Mesenchymal stem cell (in vitro differentiated cells and primary cell): ENCODE measurements around the gene GIPC2.

Source experiments
- DNase-seq: peaks from one replicate; pipeline ENCODE4 v3.0.0-alpha.2; 2013
- H2AFZ ChIP-seq: one replicate; pipeline ENCODE4 v1.6.1; 2013; ENCODE audit warnings: low read depth, mild to moderate bottlenecking, control low read depth, inconsistent platforms, low read length, moderate library complexity
- H2AK5ac ChIP-seq: 2 replicates; pipeline ENCODE4 v1.6.1; 2013; ENCODE audit warnings: low read length, moderate library complexity, mild to moderate bottlenecking, inconsistent platforms; ENCODE audit not compliant: severe bottlenecking
- H2BK120ac ChIP-seq: one replicate; pipeline ENCODE4 v1.6.1; 2013; ENCODE audit warnings: low read depth, mild to moderate bottlenecking, inconsistent platforms, low read length, moderate library complexity
- H2BK12ac ChIP-seq, 2 experiments: one replicate each; pipeline ENCODE4 v1.6.1; 2013; ENCODE audit warnings: inconsistent platforms in 2 of 2, low read length in 2 of 2, mild to moderate bottlenecking in 2 of 2, moderate library complexity in 2 of 2, control low read depth in 1 of 2
- H2BK15ac ChIP-seq: one replicate; pipeline ENCODE4 v1.6.1; 2013; ENCODE audit warnings: mild to moderate bottlenecking, low read depth, inconsistent platforms; ENCODE audit not compliant: poor library complexity, severe bottlenecking
- H2BK5ac ChIP-seq: 2 replicates; pipeline ENCODE4 v1.6.1; 2013; ENCODE audit warnings: low read depth, mild to moderate bottlenecking, low read length, control low read depth, inconsistent platforms; ENCODE audit not compliant: poor library complexity, severe bottlenecking
- H3K14ac ChIP-seq, 2 experiments: one replicate each; pipeline ENCODE4 v1.6.1; 2013; ENCODE audit warnings: inconsistent platforms in 2 of 2, low read length in 2 of 2, control low read depth in 1 of 2, mild to moderate bottlenecking in 1 of 2, moderate library complexity in 1 of 2
- H3K18ac ChIP-seq, 2 experiments: one replicate each; pipeline ENCODE4 v1.6.1; 2013; ENCODE audit warnings: inconsistent platforms in 2 of 2, low read length in 2 of 2, control low read depth in 1 of 2, low read depth in 1 of 2, mild to moderate bottlenecking in 1 of 2
- H3K23ac ChIP-seq, 2 experiments: one replicate each; pipeline ENCODE4 v1.6.1; 2013; ENCODE audit warnings: inconsistent platforms in 2 of 2, low read length in 2 of 2, mild to moderate bottlenecking in 2 of 2, moderate library complexity in 2 of 2, control low read depth in 1 of 2
- H3K27ac ChIP-seq: 2 replicates; pipeline ENCODE4 v1.5.1; 2013; ENCODE audit warnings: mild to moderate bottlenecking, moderate library complexity, low read length, control low read depth, inconsistent platforms; ENCODE audit not compliant: poor library complexity, severe bottlenecking
- H3K27me3 ChIP-seq, 2 experiments: 2 replicates each; pipeline versions ENCODE4 v1.6.1 to v1.7.0; 2013; ENCODE audit warnings: low read length in 2 of 2, mild to moderate bottlenecking in 2 of 2, moderate library complexity in 2 of 2, control low read depth in 1 of 2, inconsistent platforms in 1 of 2; ENCODE audit not compliant: control insufficient read depth in 1 of 2, insufficient read depth in 1 of 2
- H3K36me3 ChIP-seq, 2 experiments: 2 replicates each; pipeline versions ENCODE4 v1.6.1 to v1.7.0; 2013; ENCODE audit warnings: low read length in 2 of 2, control low read depth in 1 of 2, inconsistent platforms in 1 of 2, low read depth in 1 of 2, mild to moderate bottlenecking in 1 of 2; ENCODE audit not compliant: insufficient read depth in 2 of 2, control insufficient read depth in 1 of 2
- H3K4ac ChIP-seq, 2 experiments: one replicate each; pipeline ENCODE4 v1.6.1; 2013; ENCODE audit warnings: inconsistent platforms in 2 of 2, low read length in 2 of 2, mild to moderate bottlenecking in 2 of 2, moderate library complexity in 2 of 2, control low read depth in 1 of 2, low read depth in 1 of 2
- H3K4me1 ChIP-seq: 2 replicates; pipeline ENCODE4 v1.6.1; 2013; ENCODE audit warnings: low read depth, low read length, control low read depth; ENCODE audit not compliant: control insufficient read depth, insufficient read depth
- H3K4me2 ChIP-seq: 2 replicates; pipeline ENCODE4 v1.6.1; 2013; ENCODE audit warnings: low read length, mild to moderate bottlenecking, inconsistent platforms; ENCODE audit not compliant: poor library complexity, severe bottlenecking
- H3K4me3 ChIP-seq, 2 experiments: 2 replicates each; pipeline versions ENCODE4 v1.5.1 to v1.7.0; 2013; ENCODE audit warnings: low read length in 2 of 2, mild to moderate bottlenecking in 2 of 2, control low read depth in 1 of 2, low read depth in 1 of 2; ENCODE audit not compliant: insufficient read depth in 1 of 2
- H3K79me1 ChIP-seq: replicated peaks from 2 replicates; pipeline ENCODE4 v1.6.1; 2013; ENCODE audit warnings: mild to moderate bottlenecking, control low read depth, low read length, inconsistent platforms; ENCODE audit not compliant: poor library complexity, severe bottlenecking
- H3K9ac ChIP-seq: 2 replicates; pipeline ENCODE4 v1.7.0; 2013; ENCODE audit warnings: mild to moderate bottlenecking, low read length, moderate library complexity
- H3K9me3 ChIP-seq: 2 replicates; pipeline ENCODE4 v1.7.0; 2013; ENCODE audit warnings: mild to moderate bottlenecking, low read length; ENCODE audit not compliant: control insufficient read depth
- H4K8ac ChIP-seq: one replicate; pipeline ENCODE4 v1.6.1; 2013; ENCODE audit warnings: inconsistent platforms, mild to moderate bottlenecking, low read length, moderate library complexity
- H4K91ac ChIP-seq: one replicate; pipeline ENCODE4 v1.6.1; 2013; ENCODE audit warnings: mild to moderate bottlenecking, low read length, inconsistent platforms
- WGBS: methylation state at CpG from one replicate; pipeline ENCODE4 v1.1.7; 2013; ENCODE audit warnings: mixed read lengths; 5-methylcytosine and 5-hydroxymethylcytosine counted together

The GIPC2 gene

DNA sequence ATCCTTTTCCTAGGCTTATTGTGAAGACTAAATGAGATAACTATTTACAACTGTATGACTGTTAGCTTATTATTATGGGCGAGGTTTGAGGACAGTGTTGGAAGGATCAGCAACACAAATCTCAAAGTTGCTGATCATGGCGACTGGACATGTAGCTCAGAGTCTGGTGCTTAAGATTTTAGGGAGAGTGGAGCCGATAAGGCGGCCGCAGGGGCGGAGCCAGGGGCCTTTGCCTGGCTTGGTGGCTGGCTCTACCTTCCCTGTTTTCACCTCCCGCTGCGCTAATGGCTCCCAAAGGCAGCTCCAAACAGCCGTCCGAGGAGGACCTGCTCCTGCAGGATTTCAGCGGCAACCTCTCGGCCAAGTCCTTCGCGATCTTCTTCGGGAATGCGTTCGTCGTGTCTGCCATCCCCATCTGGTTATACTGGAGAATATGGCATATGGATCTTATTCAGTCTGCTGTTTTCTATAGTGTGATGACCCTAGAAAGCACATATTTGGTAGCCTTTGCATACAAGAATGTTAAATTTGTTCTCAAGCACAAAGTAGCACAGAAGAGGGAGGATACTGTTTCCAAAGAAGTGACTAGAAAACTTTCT lies 45.5 kb downstream of the GIPC2 start:
- Histone ChIP-seq H3K14ac (peak overlapping the region in 1 of 2 experiments; percentile 15), H2AFZ (no peak overlapping the region), H3K18ac (no peak overlapping the region), H3K4ac (no peak overlapping the region), H2BK120ac (no peak overlapping the region), H3K9me3 (peaks cover 23% of the 10 kb centered on the region), H3K23ac (no peak overlapping the region), H2BK12ac (no peak overlapping the region), H2BK5ac (no peak overlapping the region), H3K4me2 (no peak overlapping the region), H3K36me3 (no peaks in the 10 kb centered on the region), H3K4me3 (no peak overlapping the region), H2AK5ac (no peak overlapping the region), H3K4me1 (peaks cover 1% of the 10 kb centered on the region), H3K79me1 (no peaks in the 10 kb centered on the region), H4K91ac (no peak overlapping the region), H3K27ac (no peak overlapping the region), H3K9ac (no peak overlapping the region), H3K27me3 (no peaks in the 10 kb centered on the region), H2BK15ac (no peak overlapping the region), H4K8ac (no peak overlapping the region)
- 92% methylated on average over 18 of the region's 18 CpGs for WGBS
- DNase-seq: no peak

DNA sequence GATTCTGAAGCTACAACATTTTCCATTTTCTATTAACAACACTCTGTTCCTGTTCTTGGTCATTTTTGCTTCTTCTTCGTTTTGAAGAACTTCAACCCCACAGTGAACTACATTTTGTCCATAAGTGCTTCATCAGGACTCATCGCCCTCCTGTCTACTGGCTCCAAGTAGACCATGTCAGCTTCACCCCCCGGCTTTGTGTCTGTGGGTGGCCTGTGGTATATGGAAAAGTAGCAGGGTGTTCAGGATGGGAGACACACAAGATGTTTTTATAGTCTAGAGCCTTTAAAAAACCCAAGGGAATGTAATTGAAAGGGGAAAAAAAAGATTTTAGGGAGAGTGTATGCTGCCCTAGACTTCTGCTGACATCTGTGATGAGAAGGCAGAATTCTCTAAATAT lies 46.1 kb downstream of the GIPC2 start:
- Histone ChIP-seq H3K23ac (no peak overlapping the region), H2BK5ac (no peak overlapping the region), H3K9me3 (peaks cover 17% of the 10 kb centered on the region), H3K27me3 (no peaks in the 10 kb centered on the region), H3K36me3 (no peaks in the 10 kb centered on the region), H3K4me2 (no peak overlapping the region), H3K4me3 (no peak overlapping the region), H3K27ac (no peak overlapping the region), H2BK120ac (no peak overlapping the region), H3K14ac (no peak overlapping the region), H3K79me1 (no peaks in the 10 kb centered on the region), H3K4ac (no peak overlapping the region), H4K8ac (no peak overlapping the region), H3K9ac (no peak overlapping the region), H3K4me1 (peaks cover 1% of the 10 kb centered on the region), H4K91ac (no peak overlapping the region), H2AK5ac (no peak overlapping the region), H2BK12ac (no peak overlapping the region), H2BK15ac (no peak overlapping the region), H3K18ac (peak overlapping the region in 1 of 2 experiments; percentile 38), H2AFZ (no peak overlapping the region)
- DNase-seq: no peak
- 96% methylated on average over 3 of the region's 3 CpGs for WGBS

DNA sequence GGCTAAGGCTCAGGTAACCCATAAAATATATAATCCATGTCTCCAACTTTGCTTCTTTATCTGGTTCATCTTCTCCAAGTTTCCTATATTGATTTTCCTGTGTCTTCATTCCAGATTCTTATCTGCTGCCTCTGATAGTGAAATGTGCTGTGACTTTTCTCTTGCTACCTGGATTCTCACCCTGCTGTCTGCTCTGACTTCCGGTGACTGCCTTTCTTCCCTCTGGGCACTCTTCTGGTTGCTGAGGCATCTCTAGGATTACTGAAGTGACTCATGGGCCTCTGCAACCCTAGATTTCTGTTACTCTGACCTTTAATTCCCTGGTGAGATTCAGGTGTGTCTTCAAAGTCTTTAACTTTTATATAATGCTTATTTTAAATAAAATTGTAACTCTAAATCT lies 46.9 kb downstream of the GIPC2 start:
- H2BK15ac ChIP-seq: no peak overlapping the region
- H4K8ac ChIP-seq: no peak overlapping the region
- peaks cover 1% of the 10 kb centered on the region for H3K4me1 ChIP-seq
- no peaks in the 10 kb centered on the region for H3K36me3 ChIP-seq
- H3K9me3 ChIP-seq: peaks cover 9% of the 10 kb centered on the region
- no peak for DNase-seq
- no peak overlapping the region for H3K23ac ChIP-seq
- no peak overlapping the region for H2AFZ ChIP-seq
- H2BK5ac ChIP-seq: no peak overlapping the region
- no peak overlapping the region for H2AK5ac ChIP-seq
- H4K91ac ChIP-seq: no peak overlapping the region
- no peak overlapping the region for H3K4me3 ChIP-seq
- WGBS: 76% methylated on average over 1 of the region's 1 CpG
- H3K9ac ChIP-seq: no peak overlapping the region
- H3K27ac ChIP-seq: no peak overlapping the region
- H3K27me3 ChIP-seq: no peaks in the 10 kb centered on the region
- no peaks in the 10 kb centered on the region for H3K79me1 ChIP-seq
- H3K4ac ChIP-seq: no peak overlapping the region
- no peak overlapping the region for H2BK12ac ChIP-seq
- no peak overlapping the region for H3K4me2 ChIP-seq
- H3K18ac ChIP-seq: no peak overlapping the region
- H3K14ac ChIP-seq: no peak overlapping the region
- no peak overlapping the region for H2BK120ac ChIP-seq

DNA sequence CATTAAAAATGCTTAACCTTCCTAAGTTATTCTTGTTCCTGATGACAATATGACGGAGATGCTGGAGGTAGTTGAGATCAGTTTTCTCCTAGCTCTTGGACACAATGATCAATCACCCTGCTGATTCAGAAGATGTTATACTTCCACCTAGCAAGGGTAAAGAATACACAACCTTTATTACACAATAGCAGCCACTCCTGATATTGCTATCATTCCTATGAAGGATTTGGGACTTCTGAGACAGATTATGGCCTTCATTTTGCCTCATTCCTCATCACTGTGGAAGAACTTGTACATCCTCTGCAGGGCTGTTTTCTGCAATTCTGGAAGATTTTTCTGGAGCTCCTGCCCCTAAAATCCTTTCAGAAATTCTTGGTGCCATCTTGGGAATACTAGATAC lies 47.8 kb downstream of the GIPC2 start:
- Histone ChIP-seq H3K4me2 (no peak overlapping the region), H2BK12ac (no peak overlapping the region), H3K27ac (no peak overlapping the region), H3K9me3 (peaks cover 3% of the 10 kb centered on the region), H3K4me1 (peaks cover 1% of the 10 kb centered on the region), H3K14ac (no peak overlapping the region), H2BK5ac (no peak overlapping the region), H4K8ac (no peak overlapping the region), H2BK15ac (no peak overlapping the region), H2AFZ (no peak overlapping the region), H3K36me3 (no peaks in the 10 kb centered on the region), H2AK5ac (no peak overlapping the region), H4K91ac (no peak overlapping the region), H2BK120ac (no peak overlapping the region), H3K18ac (no peak overlapping the region), H3K23ac (no peak overlapping the region), H3K4me3 (no peak overlapping the region), H3K9ac (no peak overlapping the region), H3K79me1 (no peaks in the 10 kb centered on the region), H3K27me3 (no peaks in the 10 kb centered on the region), H3K4ac (no peak overlapping the region)
- 100% methylated on average over 1 of the region's 1 CpG for WGBS
- DNase-seq: no peak
